ENCODE measurements around the gene MBD1. TPM values are rescaled to one million over a fixed set of nuclear protein-coding genes. Genes with fewer than 3 reads are reported as not detected.

MBD1 gene
- total and polyA plus RNA-seq, 2 of the 13 experiments (the other 11 are each of a cell fraction or from before 2014, with no cell fraction given): 25.5 to 28.6 TPM

DNA sequence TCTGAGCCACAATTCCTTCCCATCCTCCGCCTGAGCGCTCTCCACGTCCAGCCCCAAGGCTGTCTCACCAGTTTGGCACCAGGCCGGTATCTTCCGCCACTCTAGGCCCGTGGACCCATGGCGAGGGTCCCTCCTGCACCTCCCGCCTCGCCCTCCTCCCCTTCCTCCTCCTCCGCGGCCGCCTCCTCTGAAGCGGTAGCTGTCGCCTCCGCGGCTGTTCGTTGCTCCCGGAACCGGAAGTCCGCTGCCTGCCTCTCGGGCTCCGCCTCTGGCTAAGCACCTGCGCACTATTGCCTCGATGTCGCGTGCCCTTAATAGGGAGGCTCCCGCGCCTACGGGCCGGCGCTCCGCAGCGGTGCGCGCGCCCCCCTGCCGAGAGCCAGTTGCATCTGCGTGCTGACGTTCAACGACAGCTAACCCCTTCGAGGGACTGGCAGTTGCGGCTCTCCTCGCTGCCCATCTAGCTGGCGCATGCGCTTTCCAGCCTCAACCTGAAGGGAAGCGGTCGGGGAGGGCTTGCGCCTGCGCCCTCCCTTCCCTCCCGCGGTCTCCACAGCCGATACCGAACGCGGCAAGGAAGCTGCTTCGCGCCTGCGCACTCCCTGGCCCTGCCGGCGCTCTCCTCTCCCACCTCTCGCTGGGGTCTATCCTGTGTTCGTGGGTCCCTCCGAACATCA is at the start of gene MBD1 (continued):
- TF ChIP-seq, protein P1, sequence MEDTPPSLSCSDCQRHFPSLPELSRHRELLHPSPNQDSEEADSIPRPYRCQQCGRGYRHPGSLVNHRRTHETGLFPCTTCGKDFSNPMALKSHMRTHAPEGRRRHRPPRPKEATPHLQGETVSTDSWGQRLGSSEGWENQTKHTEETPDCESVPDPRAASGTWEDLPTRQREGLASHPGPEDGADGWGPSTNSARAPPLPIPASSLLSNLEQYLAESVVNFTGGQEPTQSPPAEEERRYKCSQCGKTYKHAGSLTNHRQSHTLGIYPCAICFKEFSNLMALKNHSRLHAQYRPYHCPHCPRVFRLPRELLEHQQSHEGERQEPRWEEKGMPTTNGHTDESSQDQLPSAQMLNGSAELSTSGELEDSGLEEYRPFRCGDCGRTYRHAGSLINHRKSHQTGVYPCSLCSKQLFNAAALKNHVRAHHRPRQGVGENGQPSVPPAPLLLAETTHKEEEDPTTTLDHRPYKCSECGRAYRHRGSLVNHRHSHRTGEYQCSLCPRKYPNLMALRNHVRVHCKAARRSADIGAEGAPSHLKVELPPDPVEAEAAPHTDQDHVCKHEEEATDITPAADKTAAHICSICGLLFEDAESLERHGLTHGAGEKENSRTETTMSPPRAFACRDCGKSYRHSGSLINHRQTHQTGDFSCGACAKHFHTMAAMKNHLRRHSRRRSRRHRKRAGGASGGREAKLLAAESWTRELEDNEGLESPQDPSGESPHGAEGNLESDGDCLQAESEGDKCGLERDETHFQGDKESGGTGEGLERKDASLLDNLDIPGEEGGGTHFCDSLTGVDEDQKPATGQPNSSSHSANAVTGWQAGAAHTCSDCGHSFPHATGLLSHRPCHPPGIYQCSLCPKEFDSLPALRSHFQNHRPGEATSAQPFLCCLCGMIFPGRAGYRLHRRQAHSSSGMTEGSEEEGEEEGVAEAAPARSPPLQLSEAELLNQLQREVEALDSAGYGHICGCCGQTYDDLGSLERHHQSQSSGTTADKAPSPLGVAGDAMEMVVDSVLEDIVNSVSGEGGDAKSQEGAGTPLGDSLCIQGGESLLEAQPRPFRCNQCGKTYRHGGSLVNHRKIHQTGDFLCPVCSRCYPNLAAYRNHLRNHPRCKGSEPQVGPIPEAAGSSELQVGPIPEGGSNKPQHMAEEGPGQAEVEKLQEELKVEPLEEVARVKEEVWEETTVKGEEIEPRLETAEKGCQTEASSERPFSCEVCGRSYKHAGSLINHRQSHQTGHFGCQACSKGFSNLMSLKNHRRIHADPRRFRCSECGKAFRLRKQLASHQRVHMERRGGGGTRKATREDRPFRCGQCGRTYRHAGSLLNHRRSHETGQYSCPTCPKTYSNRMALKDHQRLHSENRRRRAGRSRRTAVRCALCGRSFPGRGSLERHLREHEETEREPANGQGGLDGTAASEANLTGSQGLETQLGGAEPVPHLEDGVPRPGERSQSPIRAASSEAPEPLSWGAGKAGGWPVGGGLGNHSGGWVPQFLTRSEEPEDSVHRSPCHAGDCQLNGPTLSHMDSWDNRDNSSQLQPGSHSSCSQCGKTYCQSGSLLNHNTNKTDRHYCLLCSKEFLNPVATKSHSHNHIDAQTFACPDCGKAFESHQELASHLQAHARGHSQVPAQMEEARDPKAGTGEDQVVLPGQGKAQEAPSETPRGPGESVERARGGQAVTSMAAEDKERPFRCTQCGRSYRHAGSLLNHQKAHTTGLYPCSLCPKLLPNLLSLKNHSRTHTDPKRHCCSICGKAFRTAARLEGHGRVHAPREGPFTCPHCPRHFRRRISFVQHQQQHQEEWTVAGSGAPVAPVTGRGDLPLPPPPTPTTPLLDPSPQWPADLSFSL (CRISPR knock-in tag; IDR thresholded peaks at IDR 0.05): no peak
- TF ChIP-seq RAD21 (CRISPR knock-in tag; IDR thresholded peaks at IDR 0.05) (0 out of 2 replicates have a peak, but pooled peaks have one; percentile 16), PHF21A (CRISPR knock-in tag; IDR thresholded peaks at IDR 0.05) (no peak), ZNF605 (CRISPR knock-in tag; IDR thresholded peaks at IDR 0.05) (peak; percentile 84), ZNF317 (CRISPR knock-in tag; IDR thresholded peaks at IDR 0.05) (0 out of 2 replicates have a peak, but pooled peaks have one; percentile 69), RARG (CRISPR knock-in tag; IDR thresholded peaks at IDR 0.05; ENCODE audit: low read depth) (no peak), ZFP62 (CRISPR knock-in tag; IDR thresholded peaks at IDR 0.05) (no peak), ZNF644 (CRISPR knock-in tag; IDR thresholded peaks at IDR 0.05; ENCODE audit: low read depth) (no peak), STAT5B (CRISPR knock-in tag; IDR thresholded peaks at IDR 0.05) (0 out of 2 replicates have a peak, but pooled peaks have one; percentile 14), NKX3-1 (CRISPR knock-in tag; IDR thresholded peaks at IDR 0.05) (peak; percentile 47; the same call in 1 of the 2 replicates)
- TF ChIP-seq, protein P2, sequence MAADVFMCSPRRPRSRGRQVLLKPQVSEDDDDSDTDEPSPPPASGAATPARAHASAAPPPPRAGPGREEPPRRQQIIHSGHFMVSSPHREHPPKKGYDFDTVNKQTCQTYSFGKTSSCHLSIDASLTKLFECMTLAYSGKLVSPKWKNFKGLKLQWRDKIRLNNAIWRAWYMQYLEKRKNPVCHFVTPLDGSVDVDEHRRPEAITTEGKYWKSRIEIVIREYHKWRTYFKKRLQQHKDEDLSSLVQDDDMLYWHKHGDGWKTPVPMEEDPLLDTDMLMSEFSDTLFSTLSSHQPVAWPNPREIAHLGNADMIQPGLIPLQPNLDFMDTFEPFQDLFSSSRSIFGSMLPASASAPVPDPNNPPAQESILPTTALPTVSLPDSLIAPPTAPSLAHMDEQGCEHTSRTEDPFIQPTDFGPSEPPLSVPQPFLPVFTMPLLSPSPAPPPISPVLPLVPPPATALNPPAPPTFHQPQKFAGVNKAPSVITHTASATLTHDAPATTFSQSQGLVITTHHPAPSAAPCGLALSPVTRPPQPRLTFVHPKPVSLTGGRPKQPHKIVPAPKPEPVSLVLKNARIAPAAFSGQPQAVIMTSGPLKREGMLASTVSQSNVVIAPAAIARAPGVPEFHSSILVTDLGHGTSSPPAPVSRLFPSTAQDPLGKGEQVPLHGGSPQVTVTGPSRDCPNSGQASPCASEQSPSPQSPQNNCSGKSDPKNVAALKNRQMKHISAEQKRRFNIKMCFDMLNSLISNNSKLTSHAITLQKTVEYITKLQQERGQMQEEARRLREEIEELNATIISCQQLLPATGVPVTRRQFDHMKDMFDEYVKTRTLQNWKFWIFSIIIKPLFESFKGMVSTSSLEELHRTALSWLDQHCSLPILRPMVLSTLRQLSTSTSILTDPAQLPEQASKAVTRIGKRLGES (CRISPR knock-in tag; IDR thresholded peaks at IDR 0.05; ENCODE audit: borderline replicate concordance): no peak
- TF ChIP-seq, protein P3, sequence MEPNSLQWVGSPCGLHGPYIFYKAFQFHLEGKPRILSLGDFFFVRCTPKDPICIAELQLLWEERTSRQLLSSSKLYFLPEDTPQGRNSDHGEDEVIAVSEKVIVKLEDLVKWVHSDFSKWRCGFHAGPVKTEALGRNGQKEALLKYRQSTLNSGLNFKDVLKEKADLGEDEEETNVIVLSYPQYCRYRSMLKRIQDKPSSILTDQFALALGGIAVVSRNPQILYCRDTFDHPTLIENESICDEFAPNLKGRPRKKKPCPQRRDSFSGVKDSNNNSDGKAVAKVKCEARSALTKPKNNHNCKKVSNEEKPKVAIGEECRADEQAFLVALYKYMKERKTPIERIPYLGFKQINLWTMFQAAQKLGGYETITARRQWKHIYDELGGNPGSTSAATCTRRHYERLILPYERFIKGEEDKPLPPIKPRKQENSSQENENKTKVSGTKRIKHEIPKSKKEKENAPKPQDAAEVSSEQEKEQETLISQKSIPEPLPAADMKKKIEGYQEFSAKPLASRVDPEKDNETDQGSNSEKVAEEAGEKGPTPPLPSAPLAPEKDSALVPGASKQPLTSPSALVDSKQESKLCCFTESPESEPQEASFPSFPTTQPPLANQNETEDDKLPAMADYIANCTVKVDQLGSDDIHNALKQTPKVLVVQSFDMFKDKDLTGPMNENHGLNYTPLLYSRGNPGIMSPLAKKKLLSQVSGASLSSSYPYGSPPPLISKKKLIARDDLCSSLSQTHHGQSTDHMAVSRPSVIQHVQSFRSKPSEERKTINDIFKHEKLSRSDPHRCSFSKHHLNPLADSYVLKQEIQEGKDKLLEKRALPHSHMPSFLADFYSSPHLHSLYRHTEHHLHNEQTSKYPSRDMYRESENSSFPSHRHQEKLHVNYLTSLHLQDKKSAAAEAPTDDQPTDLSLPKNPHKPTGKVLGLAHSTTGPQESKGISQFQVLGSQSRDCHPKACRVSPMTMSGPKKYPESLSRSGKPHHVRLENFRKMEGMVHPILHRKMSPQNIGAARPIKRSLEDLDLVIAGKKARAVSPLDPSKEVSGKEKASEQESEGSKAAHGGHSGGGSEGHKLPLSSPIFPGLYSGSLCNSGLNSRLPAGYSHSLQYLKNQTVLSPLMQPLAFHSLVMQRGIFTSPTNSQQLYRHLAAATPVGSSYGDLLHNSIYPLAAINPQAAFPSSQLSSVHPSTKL (CRISPR knock-in tag; IDR thresholded peaks at IDR 0.05): peak; percentile 48; the same call in 1 of the 2 replicates
- TF ChIP-seq, protein P4, sequence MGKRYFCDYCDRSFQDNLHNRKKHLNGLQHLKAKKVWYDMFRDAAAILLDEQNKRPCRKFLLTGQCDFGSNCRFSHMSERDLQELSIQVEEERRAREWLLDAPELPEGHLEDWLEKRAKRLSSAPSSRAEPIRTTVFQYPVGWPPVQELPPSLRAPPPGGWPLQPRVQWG (CRISPR knock-in tag; IDR thresholded peaks at IDR 0.05; ENCODE audit: borderline replicate concordance, low read depth): no peak
- TF ChIP-seq, protein P5, sequence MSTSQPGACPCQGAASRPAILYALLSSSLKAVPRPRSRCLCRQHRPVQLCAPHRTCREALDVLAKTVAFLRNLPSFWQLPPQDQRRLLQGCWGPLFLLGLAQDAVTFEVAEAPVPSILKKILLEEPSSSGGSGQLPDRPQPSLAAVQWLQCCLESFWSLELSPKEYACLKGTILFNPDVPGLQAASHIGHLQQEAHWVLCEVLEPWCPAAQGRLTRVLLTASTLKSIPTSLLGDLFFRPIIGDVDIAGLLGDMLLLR (CRISPR knock-in tag; IDR thresholded peaks at IDR 0.05): peak; percentile 52; the same call in 1 of the 2 replicates

All from HepG2 (cell line).